ENCODE data around the gene SWI5.

The SWI5 gene

DNA sequence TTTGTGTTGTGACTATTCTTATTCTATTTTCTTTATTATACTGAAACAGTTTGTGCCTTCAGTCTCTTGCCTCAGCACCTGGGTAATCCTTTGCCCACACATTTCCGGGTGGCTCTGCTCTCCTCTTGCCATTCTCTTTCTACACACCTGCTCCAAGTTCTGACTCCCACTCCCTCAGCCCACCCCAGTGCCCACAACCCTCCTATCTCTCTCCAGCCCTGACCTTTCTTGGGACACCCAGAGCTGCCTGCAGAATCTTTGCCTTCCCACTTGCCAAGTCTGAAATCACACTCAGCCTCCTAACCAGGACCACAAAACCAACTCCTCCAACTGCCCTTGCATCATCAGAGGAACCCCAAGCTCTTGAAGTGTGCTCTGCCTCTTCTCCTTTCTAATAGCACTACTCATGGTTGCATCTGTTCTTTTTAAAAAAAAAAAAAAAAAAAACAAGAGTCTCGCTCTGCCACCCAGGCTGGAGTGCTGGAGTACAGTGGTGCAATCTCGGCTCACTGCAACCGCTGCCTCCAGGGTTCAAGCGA is 4.1 kb downstream of the SWI5 start:
- no peak for DNase-seq

DNA sequence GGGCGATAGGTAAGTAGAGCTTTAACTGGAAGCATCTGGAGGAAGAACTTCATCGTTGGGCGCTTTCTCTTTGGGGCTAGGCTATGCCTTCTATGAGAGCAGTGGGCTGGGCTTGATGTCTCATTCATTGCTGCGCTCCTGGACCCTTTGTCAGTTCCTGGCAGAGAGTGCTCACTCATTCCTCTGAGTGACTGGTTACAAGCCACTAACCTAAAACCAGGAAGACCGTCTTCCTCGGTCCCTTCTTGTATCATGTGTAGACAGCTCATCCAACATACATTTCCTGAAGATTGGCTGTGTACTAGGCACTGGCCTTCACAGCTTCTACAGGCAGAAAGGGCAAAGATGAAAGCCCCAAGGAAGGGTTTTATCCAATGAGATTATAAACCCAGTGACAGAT is 6.4 kb downstream of the SWI5 start:
- DNase-seq, result no peak

DNA sequence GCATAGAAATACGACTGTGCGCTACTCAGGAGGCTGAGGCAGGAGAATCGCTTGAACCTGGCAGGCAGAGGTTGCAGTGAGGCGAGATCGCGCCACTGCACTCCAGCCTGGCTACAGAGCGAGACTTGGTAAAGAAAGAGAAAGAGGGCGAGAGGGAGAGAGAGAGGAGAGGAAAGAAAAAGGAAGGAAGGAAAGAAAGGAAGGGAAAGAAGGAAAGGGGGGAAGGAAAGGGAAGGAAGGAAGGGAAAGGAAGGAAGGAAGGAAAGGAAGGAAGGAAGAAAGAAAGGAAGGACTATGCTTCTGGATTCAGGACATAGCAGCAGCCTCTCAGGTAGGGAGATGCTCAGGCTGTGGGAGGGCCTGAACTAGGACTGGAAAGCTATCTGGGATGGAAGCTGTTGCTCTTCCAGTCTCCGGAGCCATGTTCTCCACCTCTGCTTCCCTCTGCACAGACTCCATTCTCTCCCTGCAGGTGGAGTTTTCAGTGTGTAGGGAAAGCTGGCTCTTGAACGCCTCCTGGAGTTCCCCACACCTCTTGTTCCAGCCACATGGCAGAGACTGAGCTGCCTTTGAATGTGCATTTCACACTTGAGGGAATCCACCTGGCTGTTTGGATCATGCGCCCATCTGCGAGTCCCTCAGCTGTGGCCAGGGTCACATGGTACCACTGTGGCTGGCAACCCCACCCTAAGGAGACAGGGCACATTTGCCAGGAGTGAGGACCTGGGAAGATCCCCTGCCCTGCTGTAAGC is 9.1 kb downstream of the SWI5 start:
- no peak for DNase-seq

DNA sequence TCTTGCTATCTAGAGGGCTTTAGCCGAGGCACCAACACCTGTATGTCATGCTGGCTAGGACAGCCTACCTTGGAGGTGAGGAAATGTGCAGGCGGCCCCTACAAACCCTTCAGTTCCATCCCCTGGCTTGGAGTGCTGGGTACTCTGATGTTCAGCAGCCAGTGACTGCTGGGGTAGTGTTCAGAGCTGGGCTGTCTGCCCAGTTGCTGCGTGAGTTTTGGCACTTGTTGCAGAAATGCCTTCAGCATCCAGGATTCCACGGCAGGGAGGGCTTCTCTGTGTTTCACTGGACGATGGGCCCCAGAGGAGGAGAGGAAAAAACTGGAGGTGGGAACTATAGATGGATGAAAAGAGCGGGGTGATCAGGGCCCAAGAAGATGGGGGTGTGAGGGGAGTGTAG is 10.4 kb downstream of the SWI5 start:
- DNase-seq, result no peak

DNA sequence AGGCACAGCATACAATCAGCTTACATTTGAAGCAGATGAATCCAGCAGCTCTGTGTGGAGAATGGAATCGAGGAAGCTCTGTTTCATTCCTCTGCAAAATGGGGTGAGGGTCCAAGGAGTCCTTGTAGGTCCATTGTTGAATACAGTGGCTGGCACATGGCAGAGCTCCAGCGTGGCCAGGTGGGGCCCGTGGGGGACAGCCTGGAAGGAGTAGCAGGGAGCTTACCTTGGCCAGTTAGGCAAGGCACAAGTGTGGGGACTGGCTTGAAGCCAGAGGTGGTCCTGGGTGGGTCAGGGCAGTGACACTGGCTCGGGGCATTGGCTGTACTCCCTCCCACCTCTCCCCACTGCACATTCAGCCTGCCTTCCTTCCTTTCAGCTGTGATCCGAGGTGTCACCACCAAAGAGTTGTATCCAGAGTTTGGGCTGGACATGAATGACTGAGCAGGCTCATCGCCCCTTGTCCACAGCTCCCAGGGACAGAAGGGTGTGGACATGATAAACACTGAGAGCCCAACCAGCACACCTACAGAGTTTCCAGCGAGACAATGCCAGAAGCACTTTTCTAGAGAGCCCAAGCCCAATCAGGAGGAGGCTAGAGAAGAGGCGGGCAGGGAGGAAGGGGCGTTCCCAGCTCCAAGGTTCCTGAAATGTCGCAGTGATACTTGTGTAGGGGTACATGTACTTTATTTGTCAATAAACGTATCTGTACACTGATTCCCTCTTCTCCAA is 12.4 kb downstream of the SWI5 start:
- no peak for DNase-seq

DNA sequence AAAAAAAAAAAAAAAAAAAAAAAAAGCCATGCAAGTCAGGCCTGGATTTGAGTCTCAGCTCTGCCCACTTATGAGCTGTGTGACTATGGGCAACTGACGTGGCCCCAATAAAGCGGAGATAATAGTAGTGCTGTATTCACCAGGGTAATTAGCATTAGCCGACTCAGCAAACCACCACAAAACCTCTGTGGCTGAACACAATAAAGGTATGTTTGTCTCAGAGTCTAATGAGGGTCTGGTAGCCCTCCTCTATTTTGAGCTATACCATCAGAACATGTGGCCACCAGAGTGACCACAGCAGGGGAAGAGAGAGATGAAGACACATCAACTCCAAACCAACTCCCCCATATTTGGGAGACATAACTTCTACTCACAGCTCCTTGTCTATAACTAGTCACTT is 15.9 kb downstream of the SWI5 start:
- DNase-seq, result no peak

DNA sequence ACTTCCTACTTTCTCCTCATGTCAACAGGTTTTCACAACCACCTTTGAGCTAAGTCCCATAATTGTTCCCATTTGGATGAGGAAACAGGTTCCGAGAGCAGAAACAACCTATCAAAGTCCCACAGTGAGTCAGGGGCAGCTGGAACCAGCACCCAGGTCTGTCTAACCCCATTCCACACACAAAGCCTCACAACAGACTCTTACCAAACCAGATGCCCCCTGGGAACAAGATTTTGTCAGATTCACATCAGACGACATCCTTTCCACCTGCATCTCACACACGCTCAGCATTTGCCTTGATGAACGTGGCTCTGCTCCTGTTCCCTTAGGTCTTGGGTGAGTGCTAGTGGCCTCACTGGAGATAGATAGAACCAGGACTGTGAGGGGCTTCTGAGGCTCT is 17.0 kb downstream of the SWI5 start:
- no peak for DNase-seq

DNA sequence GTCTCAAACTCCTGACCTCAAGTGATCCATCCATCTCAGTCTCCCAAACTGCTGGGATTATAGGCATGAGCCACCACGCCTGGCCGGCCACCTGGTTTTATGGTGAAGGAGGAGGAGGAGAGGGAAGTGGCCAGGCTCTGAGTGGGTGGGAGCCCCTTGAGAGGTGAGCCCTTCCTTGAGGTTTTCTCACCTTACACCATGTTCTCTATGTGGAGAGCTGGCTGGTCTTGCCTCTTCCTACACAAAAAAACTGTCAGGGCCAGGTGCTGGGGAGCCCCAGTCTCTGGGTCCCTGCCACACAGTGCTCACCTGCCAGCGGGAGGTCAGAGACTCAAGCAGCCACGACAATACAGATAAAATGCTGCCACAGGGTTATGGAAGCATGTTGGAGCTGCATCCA is 18.1 kb downstream of the SWI5 start:
- DNase-seq, result no peak

DNA sequence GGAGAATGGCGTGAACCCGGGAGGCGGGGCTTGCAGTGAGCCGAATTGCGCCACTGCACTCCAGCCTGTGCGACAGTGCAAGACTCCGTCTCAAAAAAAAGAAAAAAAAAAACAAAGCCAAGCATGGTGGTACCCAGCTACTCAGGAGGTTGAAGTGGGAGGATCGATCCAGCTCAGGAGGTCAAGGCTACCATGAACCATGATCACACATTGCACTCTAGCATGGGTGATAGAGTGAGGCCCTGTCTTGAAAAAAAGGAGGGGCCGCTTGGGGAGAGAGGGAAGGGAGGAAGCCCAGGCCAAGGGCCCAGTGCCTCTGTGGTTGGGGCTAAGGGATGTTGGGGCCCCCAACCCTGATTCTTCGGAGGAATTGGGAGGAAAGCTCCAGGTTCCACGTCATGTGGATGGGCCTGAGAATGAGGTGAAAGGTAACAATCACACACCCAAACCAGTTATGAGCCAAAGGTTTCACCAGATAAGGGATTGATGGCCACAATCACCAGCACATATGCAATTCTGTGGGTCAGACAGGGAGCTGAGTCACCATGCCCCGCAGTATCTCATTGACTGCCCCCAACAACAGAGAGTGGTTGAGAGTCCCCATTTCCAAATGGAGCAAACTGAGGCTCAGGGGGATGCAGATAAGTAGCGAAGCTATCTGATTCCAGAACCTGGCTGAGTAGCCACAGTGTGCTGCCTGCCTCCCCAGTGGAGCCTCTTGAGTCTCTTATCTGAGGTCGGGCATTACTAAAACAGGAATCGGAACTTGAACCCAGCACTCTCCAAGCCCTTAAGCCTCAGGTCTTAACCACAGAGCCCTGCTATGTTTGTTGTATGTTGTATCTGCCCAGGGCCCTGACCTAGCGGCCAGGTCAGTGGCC is 20.5 kb downstream of the SWI5 start:
- DNase-seq, result peak; percentile 89

DNA sequence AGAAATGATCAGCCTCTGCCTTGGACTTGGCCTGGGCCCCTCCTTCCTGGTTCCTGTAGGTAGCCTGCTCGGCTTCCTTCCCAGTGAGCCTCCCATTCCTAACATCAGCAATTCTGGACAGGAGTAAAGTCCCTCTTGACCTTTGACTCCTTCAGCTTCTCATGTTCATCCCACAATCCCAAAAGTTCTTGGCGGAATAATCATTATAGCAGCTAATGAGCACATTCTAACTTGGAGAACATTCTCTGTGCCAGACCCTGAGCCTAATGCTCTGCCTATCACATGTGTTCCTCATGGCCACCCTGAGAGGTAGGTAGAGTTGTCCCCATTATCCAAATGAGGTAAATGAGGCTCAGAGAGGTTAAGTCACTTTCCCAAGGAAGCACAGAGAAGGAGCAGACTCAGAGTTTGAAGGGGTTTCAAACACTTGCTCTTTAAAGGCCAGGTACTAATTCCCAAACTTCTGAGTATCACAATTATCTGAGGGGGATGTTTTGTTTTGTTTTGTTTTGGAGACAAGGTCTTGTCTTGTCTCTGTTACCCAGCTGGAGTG is 21.2 kb downstream of the SWI5 start:
- DNase-seq, result no peak

DNA sequence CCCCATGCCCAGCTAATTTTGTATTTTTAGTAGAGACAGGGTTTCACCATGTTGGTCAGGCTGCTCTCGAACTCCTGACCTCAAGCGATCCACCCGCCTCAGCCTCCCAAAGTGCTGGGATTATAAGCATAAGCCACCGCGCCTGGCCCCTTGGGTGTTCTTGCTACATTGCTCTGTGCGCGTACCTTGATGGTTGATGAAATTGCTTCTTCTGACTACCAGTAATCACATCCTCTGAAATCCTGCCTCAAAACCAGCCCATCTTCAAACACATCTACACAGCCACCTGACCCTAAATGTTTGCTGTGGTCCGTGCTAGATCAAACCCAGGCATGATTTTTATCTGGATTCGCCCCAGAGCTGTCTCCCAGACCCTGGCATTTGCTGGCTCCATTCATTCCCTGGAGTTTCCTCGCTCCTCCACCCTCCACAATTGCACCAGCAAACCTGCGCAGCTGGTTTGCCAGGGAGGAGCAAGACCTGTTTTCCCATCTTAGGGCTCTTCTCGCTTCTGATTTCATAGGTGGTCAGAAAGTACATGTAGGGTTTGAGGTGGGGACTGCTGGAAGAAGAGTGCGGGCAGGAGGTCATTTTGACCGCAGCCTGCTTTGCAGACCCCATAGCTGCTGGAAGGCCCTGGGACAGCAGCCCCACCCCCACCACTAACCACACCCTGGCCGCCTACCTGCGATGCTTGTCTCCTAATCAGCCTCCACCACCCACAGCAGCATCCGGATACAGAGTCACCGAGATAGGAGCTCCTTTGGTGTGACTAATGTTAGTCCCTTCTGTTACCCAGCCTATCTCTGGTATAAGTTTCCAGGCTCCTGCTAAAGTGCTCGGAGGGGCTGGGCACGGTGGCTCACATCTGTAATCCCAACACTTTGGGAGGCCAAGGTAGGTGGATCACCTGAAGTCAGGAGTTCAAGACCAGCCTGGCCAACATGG is 22.7 kb downstream of the SWI5 start:
- DNase-seq, result no peak

DNA sequence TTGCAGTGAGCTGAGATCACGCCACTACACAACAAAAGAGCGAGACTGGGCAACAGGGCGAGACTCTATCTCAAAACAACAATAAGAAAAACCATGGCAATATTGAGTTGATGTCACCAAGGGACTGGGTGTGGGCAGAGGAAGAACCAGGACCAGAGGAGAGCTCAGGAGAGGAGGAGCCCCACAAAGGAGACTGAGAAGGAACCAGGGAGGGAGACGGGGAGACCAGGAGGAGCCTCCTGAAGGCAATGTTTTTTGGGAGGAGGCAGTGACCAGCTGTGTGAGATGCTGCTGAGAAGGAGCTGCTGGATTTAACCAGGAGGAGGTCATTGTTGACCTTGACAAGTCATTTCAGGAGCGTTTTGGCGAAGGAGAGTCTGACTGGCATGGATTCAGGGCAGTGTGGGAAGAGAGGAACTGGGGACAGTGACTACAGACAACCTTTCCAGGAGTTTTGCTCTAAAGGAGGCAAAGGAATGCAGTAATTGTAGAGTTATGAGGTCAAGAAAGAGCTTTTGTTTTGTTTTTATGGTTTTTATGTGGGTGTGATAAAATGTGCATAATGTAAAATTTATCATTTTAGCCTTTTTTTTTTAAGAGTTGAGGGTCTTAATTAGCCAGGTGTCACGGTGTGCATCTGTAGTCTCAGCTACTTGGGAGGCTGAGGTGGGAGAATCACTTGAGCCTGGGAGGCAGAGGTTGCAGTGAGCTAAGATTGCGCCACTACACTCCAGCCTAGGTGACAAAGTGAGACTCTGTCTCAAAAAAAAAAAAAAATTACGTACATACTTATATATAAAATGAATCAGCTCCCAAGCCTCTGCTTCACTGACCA is 28.3 kb downstream of the SWI5 start:
- DNase-seq, result no peak

DNA sequence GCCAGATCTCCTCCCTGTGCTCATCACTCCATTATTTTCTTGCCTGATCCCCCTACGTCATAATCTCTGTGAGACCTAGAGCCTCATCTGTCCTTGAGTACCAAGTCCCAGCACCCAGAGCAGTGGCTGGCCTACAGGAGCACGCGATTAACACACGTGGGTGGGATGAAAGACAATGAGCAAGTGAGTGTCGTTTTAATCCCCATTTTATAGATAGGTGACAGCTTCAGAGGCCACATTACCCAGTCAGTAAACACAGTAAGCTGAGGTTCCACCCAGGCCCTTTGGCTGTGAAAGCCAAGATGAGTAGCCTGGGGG is 28.9 kb downstream of the SWI5 start:
- no peak for DNase-seq

DNA sequence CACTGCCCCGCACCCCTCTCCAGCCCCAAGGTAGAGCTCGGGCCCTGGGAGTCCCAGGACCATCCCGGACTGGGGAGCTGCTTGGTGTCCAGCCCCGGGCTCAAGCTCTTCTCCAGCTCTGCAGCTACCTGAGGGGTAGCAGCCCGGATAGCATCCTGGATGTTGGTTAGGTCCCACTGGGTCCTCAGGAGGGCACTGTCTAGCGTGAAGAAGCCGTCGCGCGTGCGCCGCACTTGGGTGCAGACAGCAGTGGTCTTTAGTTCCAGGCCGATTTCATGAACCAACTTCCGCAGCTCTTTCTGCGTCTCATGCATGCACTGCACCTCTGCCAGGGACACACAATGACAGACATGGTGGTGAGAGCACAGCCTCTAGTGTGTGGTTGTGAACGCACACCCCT is 33.5 kb downstream of the SWI5 start:
- DNase-seq, result no peak

DNA sequence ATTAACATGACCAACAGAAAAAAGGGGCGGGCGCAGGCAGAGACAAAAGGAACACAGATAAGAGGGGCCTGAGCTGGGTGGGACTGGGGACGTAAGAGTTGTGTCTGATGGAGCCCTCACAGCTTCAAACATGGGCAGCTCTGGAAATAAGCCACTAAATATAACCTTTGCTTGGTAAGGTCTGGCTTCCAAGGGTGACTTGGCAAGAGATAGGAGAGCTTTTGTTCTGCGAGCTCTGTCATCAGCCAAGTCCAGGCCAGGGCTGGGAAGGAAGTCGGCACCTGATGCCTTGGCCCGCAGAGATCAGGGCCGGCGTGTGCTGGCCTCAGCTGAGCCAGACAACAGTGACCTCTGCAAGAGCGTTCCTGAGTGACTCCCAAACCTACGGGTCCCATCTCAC is 34.4 kb downstream of the SWI5 start:
- DNase-seq, result no peak

DNA sequence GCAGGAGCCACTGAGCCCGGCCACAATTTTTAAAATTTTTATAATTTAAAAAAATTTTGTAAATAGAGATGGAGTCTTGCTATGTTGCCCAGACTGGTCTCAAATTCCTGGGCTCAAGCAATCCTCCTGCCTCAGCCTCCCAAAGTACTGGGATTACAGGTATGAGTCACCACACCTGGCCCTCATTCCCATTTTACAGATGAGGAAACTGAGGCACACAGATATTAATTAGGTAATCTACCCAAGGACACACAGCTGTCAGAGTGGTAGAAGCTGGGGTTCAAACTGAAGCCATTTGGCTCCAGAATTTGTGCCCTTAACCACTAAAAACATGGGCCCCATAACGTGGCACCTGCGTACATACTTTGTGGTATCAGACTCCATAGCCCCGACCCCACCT is 38.6 kb downstream of the SWI5 start:
- DNase-seq, result no peak

DNA sequence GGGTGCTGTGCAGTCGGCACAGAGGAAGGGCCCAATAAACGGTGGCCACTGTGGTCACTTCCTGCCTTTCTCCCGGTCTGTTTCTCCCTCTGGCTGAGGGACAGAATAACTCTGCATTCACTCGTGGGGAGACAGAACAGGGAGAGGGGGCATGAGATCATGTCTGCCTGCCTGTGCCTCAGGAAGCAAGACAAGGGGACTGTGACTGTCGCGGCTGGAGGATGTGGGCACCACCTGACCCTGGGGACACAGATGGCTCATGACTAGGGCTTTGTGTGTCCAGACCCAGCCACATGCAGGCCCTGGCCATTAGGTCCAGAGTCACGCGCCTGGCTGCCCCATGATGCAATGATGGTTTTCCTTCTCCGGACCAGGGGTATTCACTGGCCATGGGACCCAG is 40.3 kb downstream of the SWI5 start:
- DNase-seq, result no peak

DNA sequence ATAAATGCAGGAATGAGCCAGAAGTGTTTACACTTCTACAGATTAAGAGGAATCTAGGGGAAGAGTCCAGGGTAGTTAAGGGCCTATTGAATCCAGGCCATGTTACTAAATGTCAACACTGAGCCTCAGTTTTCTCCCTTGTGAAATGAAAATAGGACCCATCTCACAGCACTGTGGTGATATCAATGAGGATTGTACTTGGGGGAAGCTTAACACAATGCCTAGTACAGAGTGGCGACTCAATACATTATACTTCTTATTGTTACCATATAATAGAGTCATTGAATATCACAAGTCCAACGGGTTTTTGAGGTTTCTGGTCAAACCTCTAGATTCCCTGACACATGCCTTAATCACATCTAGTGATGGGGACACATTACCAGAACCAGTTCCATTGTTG is 41.6 kb downstream of the SWI5 start:
- DNase-seq, result no peak

DNA sequence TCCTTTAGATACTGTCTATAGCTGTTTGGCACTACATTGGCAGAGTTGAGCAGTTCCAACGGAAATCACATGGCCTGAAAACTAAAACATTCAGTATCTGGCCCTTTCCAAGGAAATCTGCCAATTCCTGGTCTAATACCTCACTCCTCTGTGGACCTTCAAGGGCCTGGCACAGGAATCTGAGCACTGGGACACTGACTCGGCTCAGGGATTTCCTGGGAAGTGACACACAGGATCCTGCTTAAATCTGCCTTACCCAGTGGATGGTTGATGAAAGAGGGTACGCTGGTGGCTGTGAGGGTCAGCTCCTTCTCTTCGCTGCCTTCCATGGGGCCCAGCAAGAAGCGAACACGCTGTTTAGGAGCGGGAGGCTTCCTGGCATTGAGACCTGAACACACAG is 45.3 kb downstream of the SWI5 start:
- DNase-seq, result no peak

DNA sequence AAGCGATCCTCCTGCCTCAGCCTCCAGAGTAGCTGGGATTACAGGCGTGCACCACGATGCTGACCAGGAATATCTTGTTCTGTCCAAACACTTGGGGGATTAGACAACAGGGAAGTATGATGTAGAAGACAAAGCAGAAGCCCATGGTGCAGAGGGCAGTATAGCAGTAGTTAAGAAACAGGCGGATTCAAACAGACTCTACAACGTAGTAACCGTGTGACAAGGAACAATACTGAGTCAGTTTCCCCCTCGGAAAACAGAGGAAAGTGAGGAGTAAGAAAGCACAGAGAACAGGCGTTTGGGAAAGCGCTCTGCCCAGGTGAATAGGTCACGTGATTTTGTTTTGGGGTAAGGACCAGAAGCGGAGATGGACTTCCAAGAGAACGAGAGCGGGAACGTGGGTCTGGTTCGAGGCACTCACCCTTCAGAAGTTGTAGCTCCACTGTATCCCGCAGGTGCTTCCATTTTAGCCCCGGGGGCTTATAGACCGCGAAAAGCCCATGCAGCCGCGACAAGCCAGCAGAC is 45.9 kb downstream of the SWI5 start:
- DNase-seq, result no peak
